GM10266 (cell line): Measurements from ENCODE around the gene SELENBP1.

Experiments used
- DNase-seq: peaks from one replicate; pipeline ENCODE4 v3.0.0; 2012; ENCODE audit errors: extremely low spot score
- TF ChIP-seq, protein P1 (sequence below): IDR thresholded peaks from 2 replicates; pipeline ENCODE4 v1.5.1; 2012; ENCODE audit warnings: mild to moderate bottlenecking, low read depth; ENCODE audit not compliant: control insufficient read depth, insufficient read depth; ENCODE audit errors: missing control alignments

Gene SELENBP1

DNA sequence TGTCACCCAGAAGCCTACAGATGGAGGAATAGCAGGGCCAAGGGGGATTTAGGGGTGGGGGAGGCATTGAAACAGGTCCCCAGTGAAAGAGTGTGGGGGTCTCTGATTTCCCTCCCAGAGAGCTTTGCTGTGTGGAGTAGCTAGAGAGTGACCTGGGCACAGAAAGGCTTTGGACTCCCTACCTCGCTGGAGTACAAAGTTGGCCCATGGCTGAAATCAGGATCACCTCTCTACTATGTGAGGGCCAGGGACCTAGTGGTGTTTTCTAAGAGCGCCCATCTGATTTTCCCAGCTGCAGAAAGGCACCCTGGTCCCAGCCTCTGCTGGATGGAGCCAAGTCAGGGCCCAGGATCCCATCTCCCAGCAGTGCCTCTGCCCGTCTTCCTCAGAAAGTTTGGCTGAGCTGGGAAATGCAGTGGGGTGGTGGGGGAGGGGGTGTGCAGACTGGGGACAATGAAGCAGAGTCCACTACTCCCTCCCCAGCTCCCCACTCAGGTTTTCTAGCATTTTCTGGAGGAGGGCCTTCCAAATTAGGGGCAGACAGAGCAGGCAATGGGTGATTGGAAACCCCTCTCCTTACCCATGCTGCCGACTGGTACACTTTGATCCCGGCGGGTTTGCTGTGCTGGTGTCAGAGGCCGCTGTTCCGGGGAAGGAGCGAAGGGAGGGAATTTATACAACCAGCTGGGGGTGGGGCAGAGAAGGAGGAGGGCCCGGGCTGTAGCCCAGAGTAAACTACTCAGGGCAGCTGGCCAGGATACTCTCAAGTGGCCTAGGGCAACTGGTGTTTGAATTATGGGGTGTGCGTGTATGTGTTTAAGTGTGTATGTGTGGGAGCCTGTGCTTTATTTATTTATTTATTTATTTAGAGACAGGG is at the start of gene SELENBP1:
SELENBP1 (minus strand) TSS at position 648 of the 877 bp plus-strand sequence; CDS start at position 584, 64 bp downstream.
- no peak for DNase-seq
- TF ChIP-seq, protein P1, sequence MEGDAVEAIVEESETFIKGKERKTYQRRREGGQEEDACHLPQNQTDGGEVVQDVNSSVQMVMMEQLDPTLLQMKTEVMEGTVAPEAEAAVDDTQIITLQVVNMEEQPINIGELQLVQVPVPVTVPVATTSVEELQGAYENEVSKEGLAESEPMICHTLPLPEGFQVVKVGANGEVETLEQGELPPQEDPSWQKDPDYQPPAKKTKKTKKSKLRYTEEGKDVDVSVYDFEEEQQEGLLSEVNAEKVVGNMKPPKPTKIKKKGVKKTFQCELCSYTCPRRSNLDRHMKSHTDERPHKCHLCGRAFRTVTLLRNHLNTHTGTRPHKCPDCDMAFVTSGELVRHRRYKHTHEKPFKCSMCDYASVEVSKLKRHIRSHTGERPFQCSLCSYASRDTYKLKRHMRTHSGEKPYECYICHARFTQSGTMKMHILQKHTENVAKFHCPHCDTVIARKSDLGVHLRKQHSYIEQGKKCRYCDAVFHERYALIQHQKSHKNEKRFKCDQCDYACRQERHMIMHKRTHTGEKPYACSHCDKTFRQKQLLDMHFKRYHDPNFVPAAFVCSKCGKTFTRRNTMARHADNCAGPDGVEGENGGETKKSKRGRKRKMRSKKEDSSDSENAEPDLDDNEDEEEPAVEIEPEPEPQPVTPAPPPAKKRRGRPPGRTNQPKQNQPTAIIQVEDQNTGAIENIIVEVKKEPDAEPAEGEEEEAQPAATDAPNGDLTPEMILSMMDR = no peak

DNA sequence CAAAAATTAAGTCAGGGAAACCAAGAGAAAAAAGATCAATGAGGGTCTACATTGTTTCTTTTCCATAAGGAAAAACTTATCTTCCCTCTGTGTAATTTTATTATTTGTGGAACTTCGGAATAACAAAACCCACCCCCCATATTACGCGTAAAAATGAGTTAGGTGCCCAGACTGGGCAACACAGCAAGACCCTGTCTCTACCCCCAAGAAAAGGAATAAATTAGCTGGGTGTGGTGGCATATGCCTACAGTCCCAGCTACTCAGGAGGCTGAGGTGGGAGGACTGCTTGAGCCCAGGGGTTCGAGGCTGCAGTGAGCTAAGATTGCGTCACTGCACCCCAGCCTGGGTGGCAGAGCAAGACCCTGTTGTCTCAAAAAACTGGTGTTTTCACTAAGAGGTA is 47.3 kb upstream of the SELENBP1 start:
- TF ChIP-seq, protein P1 = no peak
- DNase-seq = no peak

DNA sequence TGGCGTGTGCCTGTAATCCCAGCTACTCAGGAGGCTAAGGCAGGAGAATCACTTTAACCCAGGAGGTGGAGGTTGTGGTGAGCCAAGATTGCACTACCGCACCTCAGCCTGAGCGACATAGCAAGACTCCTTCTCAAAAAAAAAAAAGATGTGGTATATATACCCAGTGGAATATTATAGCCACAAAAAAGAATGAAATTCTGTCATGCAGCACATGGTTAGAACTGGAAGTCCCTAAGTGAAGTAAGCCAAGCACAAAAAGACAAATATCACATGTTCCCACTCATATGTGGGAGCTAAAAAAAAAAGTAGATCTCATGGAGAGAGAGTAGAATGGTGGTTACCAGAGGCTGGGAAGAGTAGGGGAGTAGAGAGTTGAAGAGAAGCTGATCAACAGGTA is 45.6 kb upstream of the SELENBP1 start:
- TF ChIP-seq, protein P1 = no peak

DNA sequence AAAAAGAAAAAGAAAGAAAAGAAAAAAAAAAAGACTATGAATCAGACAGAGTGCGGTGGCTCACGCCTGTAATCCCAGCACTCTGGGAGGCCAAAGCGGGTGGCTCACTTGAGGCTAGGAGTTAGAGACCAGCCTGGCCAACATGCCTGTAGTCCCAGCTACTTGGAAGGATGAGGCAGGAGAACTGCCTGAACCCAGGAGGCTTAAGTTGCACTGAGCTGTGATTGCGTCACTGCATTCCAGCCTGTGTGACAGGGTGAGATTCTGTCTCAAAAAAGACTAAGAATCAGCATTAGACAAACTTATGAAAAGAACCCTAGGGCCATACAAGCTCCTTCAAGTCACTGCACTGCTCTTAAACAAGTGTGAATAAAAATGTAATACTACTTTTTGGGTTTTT is 43.7 kb upstream of the SELENBP1 start:
- TF ChIP-seq, protein P1 = no peak
- DNase-seq = no peak

More for the DNA sequence above, 45.6 kb upstream of the SELENBP1 start:
- no peak for DNase-seq

DNA sequence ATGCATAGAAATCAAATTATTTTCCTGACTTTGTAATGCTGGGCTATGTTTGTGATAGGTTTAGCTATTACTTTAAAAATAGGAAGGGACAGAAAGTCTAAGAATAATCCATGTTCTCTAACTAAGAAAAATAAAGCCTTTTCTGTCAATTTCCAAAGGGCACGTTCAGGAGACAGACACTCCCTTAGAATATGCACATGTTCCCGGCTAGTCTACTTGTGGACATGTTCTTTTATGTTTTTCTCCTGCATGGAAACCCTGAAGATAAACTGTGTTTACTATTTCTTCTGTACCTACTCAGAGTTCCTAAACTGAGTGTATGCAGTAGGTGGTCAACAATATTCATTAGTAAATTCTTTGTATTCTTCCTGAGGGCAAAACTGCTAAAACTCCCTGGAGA is 39.4 kb upstream of the SELENBP1 start:
- TF ChIP-seq, protein P1 = no peak
- DNase-seq = no peak

DNA sequence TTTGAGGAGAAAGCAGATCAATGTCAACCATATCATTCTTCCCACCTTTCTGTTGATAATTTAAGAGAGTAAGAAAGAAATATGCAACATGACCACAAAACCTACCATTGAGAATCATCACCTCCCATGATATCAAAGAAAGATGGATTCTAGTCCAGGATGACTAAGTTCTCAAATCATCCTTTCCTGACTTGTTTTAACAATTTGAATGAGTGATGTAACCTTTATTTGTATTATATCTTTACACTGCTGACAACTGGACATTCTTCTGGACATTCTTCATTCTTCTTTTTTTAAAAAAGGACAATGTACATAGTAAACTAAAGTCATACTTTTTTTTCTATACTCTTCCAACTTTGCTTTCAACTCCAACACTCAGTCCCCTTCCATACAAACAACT is 36.4 kb upstream of the SELENBP1 start:
- TF ChIP-seq, protein P1 = no peak
- no peak for DNase-seq

DNA sequence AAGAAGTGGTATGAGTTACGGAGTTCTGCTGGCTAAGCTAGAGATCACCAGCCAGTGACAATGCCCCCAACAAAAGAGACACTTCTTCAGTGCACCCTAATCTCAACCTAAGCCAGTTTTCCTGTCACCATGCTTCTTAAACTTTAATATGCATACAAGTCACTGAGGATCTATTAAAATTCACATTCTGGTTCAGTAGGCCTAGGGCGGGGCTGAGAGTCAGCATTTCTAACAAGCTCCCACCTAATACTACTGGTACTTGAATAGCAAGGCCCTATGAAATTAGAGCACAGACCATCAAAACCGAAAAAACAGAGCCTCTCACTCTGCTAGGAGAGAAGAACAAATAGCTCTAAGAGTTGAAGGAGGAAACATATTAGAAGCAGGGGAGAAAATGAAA is 34.8 kb upstream of the SELENBP1 start:
- TF ChIP-seq, protein P1 = no peak
- no peak for DNase-seq
